Activated CD4-positive, alpha-beta memory T cell treated with anti-CD3 and anti-CD28 coated beads for 36 hours (primary cell): ENCODE measurements around the gene ASB18. TPM values are rescaled to one million over a fixed set of nuclear protein-coding genes. Genes with fewer than 3 reads are reported as not detected.

Experiments
- CTCF ChIA-PET: fragments of 350-600 bp; sonication (Branson Sonifier 250); formaldehyde crosslinking; loops from one replicate; lab custom pipeline; 2021; ENCODE audit warnings: antibody characterized with exemption, inconsistent platforms; lab: Charles Lee
- POLR2A ChIA-PET: fragments of 350-600 bp; sonication (Branson Sonifier 250); formaldehyde crosslinking; loops from one replicate; lab custom pipeline; 2021; ENCODE audit warnings: antibody characterized with exemption; lab: Charles Lee
- DNase-seq: peaks from one replicate; pipeline ENCODE4 v3.0.0-alpha.2; 2020
- H3K27ac Mint-ChIP-seq: one replicate; pipeline ENCODE4 v1.8.0; 2021; ENCODE audit warnings: mixed read lengths
- H3K27me3 Mint-ChIP-seq: one replicate; pipeline ENCODE4 v1.8.0; 2021; ENCODE audit warnings: mixed read lengths
- H3K36me3 Mint-ChIP-seq: one replicate; pipeline ENCODE4 v1.8.0; 2021; ENCODE audit warnings: mixed read lengths
- H3K4me1 Mint-ChIP-seq: one replicate; pipeline ENCODE4 v1.8.0; 2021; ENCODE audit warnings: low read depth, mixed read lengths
- H3K4me3 Mint-ChIP-seq: one replicate; pipeline ENCODE4 v1.8.0; 2021; ENCODE audit warnings: mild to moderate bottlenecking, mixed read lengths
- H3K9me3 Mint-ChIP-seq: one replicate; pipeline ENCODE4 v1.8.0; 2021; ENCODE audit warnings: mixed read lengths
- intact Hi-C: fragments of 100-400 bp; cut with micrococcal nuclease; formaldehyde crosslinking; loops from one replicate; pipeline ENCODE4 v1.15.1; 2023
- total RNA-seq, 2 experiments: library from RNA; stranded (reverse); gene quantifications; one replicate each; pipeline ENCODE4 v1.2.3, GENCODE V29; 2021

ASB18 gene
- not detected for total RNA-seq

GRCh38 chr2:236264256-236264655 is at the start of gene ASB18:
Gene ASB18 (minus strand): TSS chr2:236264406. CDS start chr2:236264345, 61 bp downstream.
- intact Hi-C loops: no loop called here
- no peak within 1 kb of the TSS for H3K4me3 Mint-ChIP-seq
- H3K9me3 Mint-ChIP-seq: peaks cover 14% of the 10 kb centered on the region
- ChIA-PET CTCF (no interaction called here), POLR2A (no interaction called here)
- DNase-seq: no peak
- H3K27ac Mint-ChIP-seq: no peak within 1 kb of the TSS
- H3K27me3 Mint-ChIP-seq: peaks cover 31% of the 10 kb centered on the region
- H3K4me1 Mint-ChIP-seq: no peaks in the 10 kb centered on the region
- no peaks in the 10 kb centered on the region for H3K36me3 Mint-ChIP-seq

- no peak for DNase-seq
- POLR2A ChIA-PET: no interaction called here
- intact Hi-C loops: no loop called here
- H3K27ac Mint-ChIP-seq: no peak overlapping the region
- H3K27me3 Mint-ChIP-seq: peaks cover 11% of the 10 kb centered on the region
- H3K36me3 Mint-ChIP-seq: no peaks in the 10 kb centered on the region
- CTCF ChIA-PET: no interaction called here
- no peaks in the 10 kb centered on the region for H3K4me1 Mint-ChIP-seq
- peaks cover 7% of the 10 kb centered on the region for H3K9me3 Mint-ChIP-seq
- no peak overlapping the region for H3K4me3 Mint-ChIP-seq
These were observed 47.1 kb upstream of the ASB18 start for GRCh38 chr2:236311286-236311685.

- intact Hi-C loops: no loop called here
- POLR2A ChIA-PET: no interaction called here
- Mint-ChIP-seq H3K4me3 (no peak overlapping the region), H3K27ac (no peak overlapping the region), H3K9me3 (peaks cover 7% of the 10 kb centered on the region), H3K27me3 (peaks cover 10% of the 10 kb centered on the region), H3K4me1 (no peaks in the 10 kb centered on the region), H3K36me3 (no peaks in the 10 kb centered on the region)
- peak; percentile 15 for DNase-seq
- CTCF ChIA-PET: no interaction called here
These were observed 45.4 kb upstream of the ASB18 start for GRCh38 chr2:236309669-236310029.

- intact Hi-C loops: no loop called here
- no peak for DNase-seq
- H3K36me3 Mint-ChIP-seq: no peaks in the 10 kb centered on the region
- ChIA-PET CTCF (no interaction called here), POLR2A (no interaction called here)
- H3K27me3 Mint-ChIP-seq: peaks cover 8% of the 10 kb centered on the region
- H3K27ac Mint-ChIP-seq: no peak overlapping the region
- H3K4me3 Mint-ChIP-seq: no peak overlapping the region
- peaks cover 7% of the 10 kb centered on the region for H3K9me3 Mint-ChIP-seq
- H3K4me1 Mint-ChIP-seq: no peaks in the 10 kb centered on the region
These were observed 44.9 kb upstream of the ASB18 start for GRCh38 chr2:236308855-236309668.

GRCh38 chr2:236307641-236308040 is 43.4 kb upstream of the ASB18 start:
- CTCF ChIA-PET: no interaction called here
- intact Hi-C loops: no loop called here
- no peak overlapping the region for H3K27ac Mint-ChIP-seq
- no peak overlapping the region for H3K4me3 Mint-ChIP-seq
- no peaks in the 10 kb centered on the region for H3K9me3 Mint-ChIP-seq
- no peaks in the 10 kb centered on the region for H3K36me3 Mint-ChIP-seq
- peaks cover 8% of the 10 kb centered on the region for H3K27me3 Mint-ChIP-seq
- DNase-seq: no peak
- no peaks in the 10 kb centered on the region for H3K4me1 Mint-ChIP-seq
- POLR2A ChIA-PET: no interaction called here

GRCh38 chr2:236306825-236307540 is 42.8 kb upstream of the ASB18 start:
- CTCF ChIA-PET: no interaction called here

GRCh38 chr2:236305964-236306605 is 41.9 kb upstream of the ASB18 start:
- intact Hi-C loops: no loop called here
- Mint-ChIP-seq H3K9me3 (no peaks in the 10 kb centered on the region), H3K27ac (no peak overlapping the region), H3K4me1 (no peaks in the 10 kb centered on the region), H3K4me3 (no peak overlapping the region), H3K27me3 (peaks cover 7% of the 10 kb centered on the region), H3K36me3 (no peaks in the 10 kb centered on the region)
- no peak for DNase-seq
- ChIA-PET POLR2A (no interaction called here), CTCF (no interaction called here)

More at GRCh38 chr2:236306825-236307540, 42.8 kb upstream of the ASB18 start:
- Mint-ChIP-seq H3K4me3 (no peak overlapping the region), H3K36me3 (no peaks in the 10 kb centered on the region), H3K27me3 (peaks cover 9% of the 10 kb centered on the region), H3K4me1 (no peaks in the 10 kb centered on the region), H3K27ac (no peak overlapping the region), H3K9me3 (no peaks in the 10 kb centered on the region)
- DNase-seq: no peak
- POLR2A ChIA-PET: no interaction called here
- intact Hi-C loops: no loop called here

- Mint-ChIP-seq H3K27ac (no peak overlapping the region), H3K9me3 (no peaks in the 10 kb centered on the region), H3K27me3 (peaks cover 7% of the 10 kb centered on the region), H3K4me1 (no peaks in the 10 kb centered on the region), H3K36me3 (no peaks in the 10 kb centered on the region), H3K4me3 (no peak overlapping the region)
- POLR2A ChIA-PET: no interaction called here
- intact Hi-C loops: no loop called here
- DNase-seq: no peak
- CTCF ChIA-PET: no interaction called here
These were observed 41.3 kb upstream of the ASB18 start for GRCh38 chr2:236305531-236305930.

GRCh38 chr2:236303935-236304334 is 39.7 kb upstream of the ASB18 start:
- H3K4me3 Mint-ChIP-seq: no peak overlapping the region
- POLR2A ChIA-PET: no interaction called here
- no peaks in the 10 kb centered on the region for H3K36me3 Mint-ChIP-seq
- peaks cover 4% of the 10 kb centered on the region for H3K27me3 Mint-ChIP-seq
- H3K4me1 Mint-ChIP-seq: no peaks in the 10 kb centered on the region
- H3K27ac Mint-ChIP-seq: no peak overlapping the region
- CTCF ChIA-PET: no interaction called here
- no peaks in the 10 kb centered on the region for H3K9me3 Mint-ChIP-seq
- intact Hi-C loops: no loop called here
- no peak for DNase-seq

GRCh38 chr2:236302555-236302954 is 38.3 kb upstream of the ASB18 start:
- Mint-ChIP-seq H3K9me3 (no peaks in the 10 kb centered on the region), H3K27ac (no peak overlapping the region), H3K4me3 (no peak overlapping the region), H3K36me3 (no peaks in the 10 kb centered on the region), H3K27me3 (peaks cover 4% of the 10 kb centered on the region), H3K4me1 (no peaks in the 10 kb centered on the region)
- intact Hi-C loops: no loop called here
- DNase-seq: no peak
- ChIA-PET CTCF (no interaction called here), POLR2A (no interaction called here)

GRCh38 chr2:236298924-236299475 is 34.8 kb upstream of the ASB18 start:
- H3K27me3 Mint-ChIP-seq: peaks cover 7% of the 10 kb centered on the region
- H3K4me3 Mint-ChIP-seq: no peak overlapping the region
- POLR2A ChIA-PET: no interaction called here
- H3K9me3 Mint-ChIP-seq: no peaks in the 10 kb centered on the region
- no peak for DNase-seq
- no peaks in the 10 kb centered on the region for H3K36me3 Mint-ChIP-seq
- intact Hi-C loops: no loop called here
- H3K4me1 Mint-ChIP-seq: no peaks in the 10 kb centered on the region
- CTCF ChIA-PET: no interaction called here
- no peak overlapping the region for H3K27ac Mint-ChIP-seq

GRCh38 chr2:236295481-236295880 is 31.3 kb upstream of the ASB18 start:
- intact Hi-C loops: no loop called here
- DNase-seq: no peak
- no peaks in the 10 kb centered on the region for H3K4me1 Mint-ChIP-seq
- H3K36me3 Mint-ChIP-seq: no peaks in the 10 kb centered on the region
- POLR2A ChIA-PET: no interaction called here
- H3K9me3 Mint-ChIP-seq: no peaks in the 10 kb centered on the region
- CTCF ChIA-PET: no interaction called here
- peaks cover 10% of the 10 kb centered on the region for H3K27me3 Mint-ChIP-seq
- no peak overlapping the region for H3K27ac Mint-ChIP-seq
- no peak overlapping the region for H3K4me3 Mint-ChIP-seq
